Measurements from ENCODE around the gene TBX1.

The TBX1 gene

DNA sequence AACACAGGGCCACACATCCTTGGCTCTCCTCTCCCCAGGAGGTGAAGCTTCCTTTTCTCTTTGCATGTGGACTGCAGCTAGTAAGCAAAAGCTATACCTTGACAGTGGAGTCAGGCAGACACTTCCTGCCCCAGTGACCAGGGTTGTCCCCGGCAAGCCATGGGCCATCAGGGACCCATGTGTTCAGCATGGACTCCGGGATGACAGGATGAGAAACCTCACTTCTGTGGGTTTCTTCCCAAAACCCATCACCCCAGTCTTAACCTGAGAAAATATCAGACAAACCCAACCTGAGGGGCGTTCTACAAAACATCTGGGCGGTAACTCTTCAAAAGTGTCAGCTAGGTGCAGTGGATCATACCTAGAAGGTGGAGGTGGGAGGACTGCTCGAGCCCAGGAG lies 53.9 kb downstream of the TBX1 start:
- DNase-seq (ENCODE audit: low read depth in 2 of 2) = no peak

DNA sequence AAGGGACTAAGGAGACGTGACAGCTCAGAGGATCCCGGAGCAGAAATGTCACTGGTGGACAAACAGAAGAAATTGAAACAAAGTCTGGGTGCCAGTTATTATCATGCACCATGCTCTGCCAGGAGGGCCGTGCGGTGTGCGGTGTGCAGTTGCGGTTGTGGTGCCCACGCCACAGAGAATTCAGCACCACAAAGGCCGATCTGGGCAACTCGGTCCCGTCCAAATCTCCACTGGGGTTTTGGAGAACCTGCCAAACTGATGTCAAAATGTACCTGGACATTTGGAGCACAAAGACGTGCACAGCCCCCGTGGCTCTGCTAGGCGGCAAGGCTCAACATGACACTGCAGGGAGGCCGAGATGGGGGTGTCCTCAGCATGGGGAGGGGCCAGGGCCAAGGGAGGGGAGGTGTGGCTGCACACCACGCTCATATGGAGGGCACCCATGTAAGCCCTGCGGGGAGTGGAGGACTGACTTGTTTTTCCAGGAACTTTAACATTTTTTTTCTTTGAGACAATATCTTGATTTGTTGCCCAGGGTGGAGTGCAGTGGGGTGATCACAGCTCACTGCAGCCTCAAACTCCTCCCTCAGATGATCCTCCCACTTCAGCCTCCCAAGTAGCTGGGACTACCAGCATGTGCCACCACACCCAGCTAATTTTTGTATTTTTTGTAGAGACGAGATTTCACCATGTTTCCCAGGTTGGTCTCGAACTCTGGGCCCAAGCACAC lies 54.7 kb downstream of the TBX1 start:
- DNase-seq (ENCODE audit: low read depth in 2 of 2) = no peak

DNA sequence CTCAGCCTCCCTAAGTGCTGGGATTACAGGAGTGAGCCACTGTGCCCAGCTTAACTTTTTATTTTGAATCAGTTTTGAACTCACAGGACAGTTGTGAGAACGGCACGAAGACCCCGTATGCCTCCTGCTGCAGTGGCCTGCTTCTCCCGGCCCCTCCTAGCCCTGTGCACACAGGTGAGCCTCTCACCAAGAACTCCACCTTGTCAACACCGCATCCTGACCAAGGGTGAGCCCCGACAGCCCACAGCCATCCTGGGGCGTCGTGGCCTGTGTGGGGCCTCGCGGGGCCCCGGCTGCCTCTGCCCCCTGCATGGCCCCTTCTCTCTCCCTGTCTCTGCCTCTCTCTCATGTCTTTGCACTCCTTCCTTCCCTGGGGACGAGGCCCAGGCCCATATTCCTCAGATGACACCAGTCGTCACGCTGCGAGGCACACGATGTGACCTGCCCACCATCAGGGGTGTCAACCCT lies 55.3 kb downstream of the TBX1 start:
- no peak for DNase-seq (ENCODE audit: low read depth in 2 of 2)

DNA sequence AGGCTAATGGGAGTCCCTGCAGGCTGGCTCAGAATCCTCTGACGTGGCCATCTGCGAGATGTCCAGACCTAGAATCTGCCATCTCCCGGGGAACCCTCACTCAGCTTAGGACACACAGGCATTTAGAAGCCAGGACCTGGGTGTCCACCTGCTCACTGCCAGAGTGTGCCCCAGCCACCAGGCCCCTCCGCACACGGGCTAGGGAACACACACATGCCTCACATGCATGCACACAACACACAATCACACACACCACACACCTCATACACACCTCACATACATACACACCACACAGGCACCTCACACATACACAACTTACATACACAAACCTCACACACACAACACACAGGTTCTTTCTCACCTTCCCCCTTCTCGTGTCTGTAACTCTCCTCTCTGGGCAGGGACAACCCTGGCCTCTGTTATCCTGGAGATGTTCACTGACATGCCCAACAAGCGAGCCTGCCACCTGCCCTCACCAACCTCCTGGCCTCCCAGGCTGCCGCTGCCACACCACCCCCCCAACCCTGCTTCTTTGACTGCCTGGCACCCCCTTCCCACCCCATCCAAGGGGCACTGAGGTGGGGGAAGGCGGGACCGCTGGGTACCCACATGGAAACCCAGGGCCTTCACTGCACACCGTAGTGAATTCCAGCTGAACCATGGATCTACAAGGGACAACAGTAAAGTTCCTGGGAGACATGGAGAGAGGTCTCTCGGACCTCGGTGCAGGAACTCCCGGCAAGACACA lies 56.0 kb downstream of the TBX1 start:
- DNase-seq (ENCODE audit: low read depth in 2 of 2) = no peak

Measured in fibroblast of skin of left quadriceps (primary cell).